ENCODE measurements around the gene CCDC192.

DNA sequence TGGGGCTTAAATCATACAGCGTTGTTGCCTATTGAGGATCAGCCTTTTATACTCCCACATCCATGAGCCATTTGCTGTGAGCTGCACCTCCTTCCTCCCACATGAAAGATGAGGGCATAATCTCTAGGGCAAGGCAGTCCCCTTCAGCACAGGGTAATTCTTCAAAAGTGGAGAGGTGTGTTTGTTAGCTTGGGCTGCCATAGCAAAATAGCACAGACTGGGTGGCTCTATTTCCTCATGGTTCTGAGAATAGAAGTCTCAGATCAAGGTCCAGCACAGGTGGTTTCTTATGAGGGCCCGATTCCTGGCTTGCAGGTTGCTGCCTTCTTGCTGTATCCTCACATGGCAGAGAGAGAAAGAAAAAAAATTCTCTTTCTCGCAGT is 258.6 kb downstream of the CCDC192 start:
- TF ChIP-seq GLIS3 (CRISPR knock-in tag; IDR thresholded peaks at IDR 0.05), result no peak
- no peak for TF ChIP-seq ZC3H10 (CRISPR knock-in tag; IDR thresholded peaks at IDR 0.05)
- TF ChIP-seq, protein P1, sequence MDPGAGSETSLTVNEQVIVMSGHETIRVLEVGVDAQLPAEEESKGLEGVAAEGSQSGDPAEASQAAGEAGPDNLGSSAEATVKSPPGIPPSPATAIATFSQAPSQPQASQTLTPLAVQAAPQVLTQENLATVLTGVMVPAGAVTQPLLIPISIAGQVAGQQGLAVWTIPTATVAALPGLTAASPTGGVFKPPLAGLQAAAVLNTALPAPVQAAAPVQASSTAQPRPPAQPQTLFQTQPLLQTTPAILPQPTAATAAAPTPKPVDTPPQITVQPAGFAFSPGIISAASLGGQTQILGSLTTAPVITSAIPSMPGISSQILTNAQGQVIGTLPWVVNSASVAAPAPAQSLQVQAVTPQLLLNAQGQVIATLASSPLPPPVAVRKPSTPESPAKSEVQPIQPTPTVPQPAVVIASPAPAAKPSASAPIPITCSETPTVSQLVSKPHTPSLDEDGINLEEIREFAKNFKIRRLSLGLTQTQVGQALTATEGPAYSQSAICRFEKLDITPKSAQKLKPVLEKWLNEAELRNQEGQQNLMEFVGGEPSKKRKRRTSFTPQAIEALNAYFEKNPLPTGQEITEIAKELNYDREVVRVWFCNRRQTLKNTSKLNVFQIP (CRISPR knock-in tag; IDR thresholded peaks at IDR 0.05; ENCODE audit: borderline replicate concordance, low read depth), result no peak
- no peak for TF ChIP-seq PPARA (CRISPR knock-in tag; IDR thresholded peaks at IDR 0.05; ENCODE audit: borderline replicate concordance)
- TF ChIP-seq, protein P2, sequence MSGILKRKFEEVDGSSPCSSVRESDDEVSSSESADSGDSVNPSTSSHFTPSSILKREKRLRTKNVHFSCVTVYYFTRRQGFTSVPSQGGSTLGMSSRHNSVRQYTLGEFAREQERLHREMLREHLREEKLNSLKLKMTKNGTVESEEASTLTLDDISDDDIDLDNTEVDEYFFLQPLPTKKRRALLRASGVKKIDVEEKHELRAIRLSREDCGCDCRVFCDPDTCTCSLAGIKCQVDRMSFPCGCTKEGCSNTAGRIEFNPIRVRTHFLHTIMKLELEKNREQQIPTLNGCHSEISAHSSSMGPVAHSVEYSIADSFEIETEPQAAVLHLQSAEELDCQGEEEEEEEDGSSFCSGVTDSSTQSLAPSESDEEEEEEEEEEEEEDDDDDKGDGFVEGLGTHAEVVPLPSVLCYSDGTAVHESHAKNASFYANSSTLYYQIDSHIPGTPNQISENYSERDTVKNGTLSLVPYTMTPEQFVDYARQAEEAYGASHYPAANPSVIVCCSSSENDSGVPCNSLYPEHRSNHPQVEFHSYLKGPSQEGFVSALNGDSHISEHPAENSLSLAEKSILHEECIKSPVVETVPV (CRISPR knock-in tag; IDR thresholded peaks at IDR 0.05), result no peak
- no peak for TF ChIP-seq ZNF8 (CRISPR knock-in tag; IDR thresholded peaks at IDR 0.05)
- TF ChIP-seq ZNF565 (CRISPR knock-in tag; conservative IDR thresholded peaks at IDR 0.05; ENCODE audit: low read depth), result no peak
- TF ChIP-seq, protein P3, sequence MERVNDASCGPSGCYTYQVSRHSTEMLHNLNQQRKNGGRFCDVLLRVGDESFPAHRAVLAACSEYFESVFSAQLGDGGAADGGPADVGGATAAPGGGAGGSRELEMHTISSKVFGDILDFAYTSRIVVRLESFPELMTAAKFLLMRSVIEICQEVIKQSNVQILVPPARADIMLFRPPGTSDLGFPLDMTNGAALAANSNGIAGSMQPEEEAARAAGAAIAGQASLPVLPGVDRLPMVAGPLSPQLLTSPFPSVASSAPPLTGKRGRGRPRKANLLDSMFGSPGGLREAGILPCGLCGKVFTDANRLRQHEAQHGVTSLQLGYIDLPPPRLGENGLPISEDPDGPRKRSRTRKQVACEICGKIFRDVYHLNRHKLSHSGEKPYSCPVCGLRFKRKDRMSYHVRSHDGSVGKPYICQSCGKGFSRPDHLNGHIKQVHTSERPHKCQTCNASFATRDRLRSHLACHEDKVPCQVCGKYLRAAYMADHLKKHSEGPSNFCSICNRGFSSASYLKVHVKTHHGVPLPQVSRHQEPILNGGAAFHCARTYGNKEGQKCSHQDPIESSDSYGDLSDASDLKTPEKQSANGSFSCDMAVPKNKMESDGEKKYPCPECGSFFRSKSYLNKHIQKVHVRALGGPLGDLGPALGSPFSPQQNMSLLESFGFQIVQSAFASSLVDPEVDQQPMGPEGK (CRISPR knock-in tag; IDR thresholded peaks at IDR 0.05; ENCODE audit: borderline replicate concordance), result no peak
- TF ChIP-seq ZFP30 (CRISPR knock-in tag; IDR thresholded peaks at IDR 0.05), result no peak
- TF ChIP-seq ISL1 (CRISPR knock-in tag; IDR thresholded peaks at IDR 0.05), result no peak
- TF ChIP-seq, protein P4, sequence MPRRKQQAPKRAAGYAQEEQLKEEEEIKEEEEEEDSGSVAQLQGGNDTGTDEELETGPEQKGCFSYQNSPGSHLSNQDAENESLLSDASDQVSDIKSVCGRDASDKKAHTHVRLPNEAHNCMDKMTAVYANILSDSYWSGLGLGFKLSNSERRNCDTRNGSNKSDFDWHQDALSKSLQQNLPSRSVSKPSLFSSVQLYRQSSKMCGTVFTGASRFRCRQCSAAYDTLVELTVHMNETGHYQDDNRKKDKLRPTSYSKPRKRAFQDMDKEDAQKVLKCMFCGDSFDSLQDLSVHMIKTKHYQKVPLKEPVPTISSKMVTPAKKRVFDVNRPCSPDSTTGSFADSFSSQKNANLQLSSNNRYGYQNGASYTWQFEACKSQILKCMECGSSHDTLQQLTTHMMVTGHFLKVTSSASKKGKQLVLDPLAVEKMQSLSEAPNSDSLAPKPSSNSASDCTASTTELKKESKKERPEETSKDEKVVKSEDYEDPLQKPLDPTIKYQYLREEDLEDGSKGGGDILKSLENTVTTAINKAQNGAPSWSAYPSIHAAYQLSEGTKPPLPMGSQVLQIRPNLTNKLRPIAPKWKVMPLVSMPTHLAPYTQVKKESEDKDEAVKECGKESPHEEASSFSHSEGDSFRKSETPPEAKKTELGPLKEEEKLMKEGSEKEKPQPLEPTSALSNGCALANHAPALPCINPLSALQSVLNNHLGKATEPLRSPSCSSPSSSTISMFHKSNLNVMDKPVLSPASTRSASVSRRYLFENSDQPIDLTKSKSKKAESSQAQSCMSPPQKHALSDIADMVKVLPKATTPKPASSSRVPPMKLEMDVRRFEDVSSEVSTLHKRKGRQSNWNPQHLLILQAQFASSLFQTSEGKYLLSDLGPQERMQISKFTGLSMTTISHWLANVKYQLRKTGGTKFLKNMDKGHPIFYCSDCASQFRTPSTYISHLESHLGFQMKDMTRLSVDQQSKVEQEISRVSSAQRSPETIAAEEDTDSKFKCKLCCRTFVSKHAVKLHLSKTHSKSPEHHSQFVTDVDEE (CRISPR knock-in tag; IDR thresholded peaks at IDR 0.05), result no peak
- TF ChIP-seq RARB (CRISPR knock-in tag; IDR thresholded peaks at IDR 0.05), result no peak
- TF ChIP-seq BACH2 (CRISPR knock-in tag; IDR thresholded peaks at IDR 0.05; ENCODE audit: borderline replicate concordance), result no peak

Measured in SK-N-SH treated with all-trans-retinoic acid at 6 μM for 48 hours (cell line).